CD8-positive, alpha-beta memory T cell (primary cell): ENCODE results near the gene NDUFV2. TPM values are rescaled to one million over a fixed set of nuclear protein-coding genes. Genes with fewer than 3 reads are reported as not detected.
"Not testable (repeated sequence)": the region's sequence is repeated elsewhere in the genome, so short reads cannot be mapped to it uniquely, and the experiment has no call there.

Source experiments
- CTCF ChIA-PET: fragments of 350-600 bp; sonication (Branson Sonifier 250); formaldehyde crosslinking; loops from one replicate; lab custom pipeline; 2021; ENCODE audit warnings: antibody characterized with exemption; lab: Charles Lee
- POLR2A ChIA-PET: fragments of 350-600 bp; sonication (Branson Sonifier 250); formaldehyde crosslinking; loops from one replicate; lab custom pipeline; 2021; ENCODE audit warnings: antibody characterized with exemption; lab: Charles Lee
- DNase-seq, 5 donors: peaks; one replicate each; pipeline versions ENCODE4 v3.0.0 to v3.0.0-alpha.2; 2020 to 2022; ENCODE audit warnings: mixed read lengths in 1 of 5
- H3K27ac ChIP-seq: one replicate; pipeline ENCODE4 v1.7.0; 2013; ENCODE audit warnings: low read depth, mild to moderate bottlenecking, low read length, moderate library complexity
- H3K27me3 ChIP-seq: 2 replicates; pipeline ENCODE4 v1.7.0; 2013; ENCODE audit warnings: low read length, mild to moderate bottlenecking; ENCODE audit not compliant: insufficient read depth, poor library complexity, severe bottlenecking
- H3K36me3 ChIP-seq: 2 replicates; pipeline ENCODE4 v1.7.0; 2013; ENCODE audit warnings: mild to moderate bottlenecking, low read length, moderate library complexity; ENCODE audit not compliant: insufficient read depth
- H3K4me1 ChIP-seq: 2 replicates; pipeline ENCODE4 v1.7.0; 2013; ENCODE audit warnings: mild to moderate bottlenecking, low read length, moderate library complexity; ENCODE audit not compliant: insufficient read depth
- H3K4me3 ChIP-seq: 2 replicates; pipeline ENCODE4 v1.7.0; 2013; ENCODE audit warnings: mild to moderate bottlenecking, low read length
- H3K9me3 ChIP-seq: 2 replicates; pipeline ENCODE4 v1.7.0; 2013; ENCODE audit warnings: mild to moderate bottlenecking, low read length
- H3K27ac Mint-ChIP-seq, 8 donors: one replicate each; pipeline ENCODE4 v1.8.0; 2020 to 2021; ENCODE audit warnings: mixed read lengths in 8 of 8, mild to moderate bottlenecking in 6 of 8, inconsistent platforms in 3 of 8, moderate library complexity in 3 of 8
- H3K27me3 Mint-ChIP-seq, 2 donors: one replicate each; pipeline ENCODE4 v1.8.0; 2020 to 2021; ENCODE audit warnings: mixed read lengths in 2 of 2, mild to moderate bottlenecking in 1 of 2, moderate library complexity in 1 of 2
- H3K36me3 Mint-ChIP-seq, 3 donors: one replicate each; pipeline ENCODE4 v1.8.0; 2020 to 2021; ENCODE audit warnings: mixed read lengths in 3 of 3, inconsistent platforms in 1 of 3, mild to moderate bottlenecking in 1 of 3
- H3K4me1 Mint-ChIP-seq, 3 donors: one replicate each; pipeline ENCODE4 v1.8.0; 2020 to 2021; ENCODE audit warnings: mixed read lengths in 3 of 3, inconsistent platforms in 1 of 3, mild to moderate bottlenecking in 1 of 3
- H3K4me3 Mint-ChIP-seq, 7 donors: one replicate each; pipeline ENCODE4 v1.8.0; 2020 to 2021; ENCODE audit warnings: mixed read lengths in 7 of 7, mild to moderate bottlenecking in 6 of 7, moderate library complexity in 4 of 7, inconsistent platforms in 2 of 7
- H3K9me3 Mint-ChIP-seq, 5 donors: one replicate each; pipeline ENCODE4 v1.8.0; 2020 to 2022; ENCODE audit warnings: mixed read lengths in 5 of 5, mild to moderate bottlenecking in 3 of 5, moderate library complexity in 2 of 5, inconsistent platforms in 1 of 5
- polyA plus RNA-seq: library from polyadenylated mRNA; unstranded; fragments of 300-500 nt; fragmentation: Illumina TruSeq; gene quantifications from one replicate; pipeline ENCODE4 v1.2.3, GENCODE V29; 2021
- total RNA-seq, 2 experiments: library from RNA; stranded (reverse); gene quantifications; one replicate each; pipeline ENCODE4 v1.2.3, GENCODE V29; 2021

The NDUFV2 gene
- total and polyA plus RNA-seq, 3 experiments from 2014 or later = 187 to 331 (median 324) TPM

GRCh38 chr18:9081940-9082339 is 20.6 kb upstream of the NDUFV2 start:
- Mint-ChIP-seq H3K27me3 (no peaks in the 10 kb centered on the region), H3K4me3 (no peak overlapping the region), H3K27ac (peak overlapping the region in 2 of 8 donors; percentile 29 to 65), H3K9me3 (no peaks in the 10 kb centered on the region), H3K4me1 (peaks cover 19 to 27% (median 21%) of the 10 kb centered on the region in 3 donors), H3K36me3 (no peaks in the 10 kb centered on the region)
- no peak overlapping the region for H3K27ac ChIP-seq
- H3K27me3 ChIP-seq = no peaks in the 10 kb centered on the region
- CTCF ChIA-PET = interaction anchor here (1.1 to 1.7 kb wide), 4 partner anchors 8 to 58 kb away, joined by 3 to 10 read pairs (median 4); no protein-coding TSS in a partner anchor
- H3K4me3 ChIP-seq = no peak overlapping the region
- H3K36me3 ChIP-seq = no peaks in the 10 kb centered on the region
- peaks cover 23% of the 10 kb centered on the region for H3K4me1 ChIP-seq
- no peaks in the 10 kb centered on the region for H3K9me3 ChIP-seq
- DNase-seq = no peak
- POLR2A ChIA-PET = interaction anchor here (1.4 to 1.8 kb wide), 2 partner anchors 21 to 55 kb away, joined by 8 read pairs; partner anchors contain the start of genes ANKRD12 and NDUFV2

- POLR2A ChIA-PET = interaction anchor here (1.4 to 1.8 kb wide), 2 partner anchors 20 to 54 kb away, joined by 8 read pairs; partner anchors contain the start of genes ANKRD12 and NDUFV2
- Mint-ChIP-seq H3K4me1 (peaks cover 19 to 27% (median 21%) of the 10 kb centered on the region in 3 donors), H3K36me3 (no peaks in the 10 kb centered on the region), H3K4me3 (peak overlapping the region; percentile 34 to 70 (median 65)), H3K27me3 (no peaks in the 10 kb centered on the region), H3K27ac (peak overlapping the region; percentile 78 to 97 (median 90)), H3K9me3 (no peaks in the 10 kb centered on the region)
- Histone ChIP-seq H3K4me3 (peak overlapping the region; percentile 5), H3K4me1 (peaks cover 23% of the 10 kb centered on the region), H3K27ac (no peak overlapping the region), H3K36me3 (no peaks in the 10 kb centered on the region), H3K27me3 (no peaks in the 10 kb centered on the region), H3K9me3 (no peaks in the 10 kb centered on the region)
- CTCF ChIA-PET = interaction anchor here (0.6 to 1.7 kb wide), 7 partner anchors 9 to 103 kb away, joined by 3 to 10 read pairs (median 3); no protein-coding TSS in a partner anchor
- DNase-seq = peak in 4 of 5 donors; percentile 11 to 49 (median 26)
These were observed 19.6 kb upstream of the NDUFV2 start for GRCh38 chr18:9082711-9083510.

GRCh38 chr18:9086015-9086414 is 16.5 kb upstream of the NDUFV2 start:
- POLR2A ChIA-PET = no interaction called here
- no peak overlapping the region for H3K4me3 Mint-ChIP-seq
- no peaks in the 10 kb centered on the region for H3K36me3 ChIP-seq
- H3K4me3 ChIP-seq = no peak overlapping the region
- H3K27ac ChIP-seq = no peak overlapping the region
- H3K27me3 Mint-ChIP-seq = no peaks in the 10 kb centered on the region
- peak overlapping the region in 5 of 8 donors; percentile 50 to 80 (median 61) for H3K27ac Mint-ChIP-seq
- CTCF ChIA-PET = no interaction called here
- H3K4me1 ChIP-seq = peaks cover 37% of the 10 kb centered on the region
- H3K4me1 Mint-ChIP-seq = peaks cover 30 to 38% (median 31%) of the 10 kb centered on the region in 3 donors
- no peaks in the 10 kb centered on the region for H3K27me3 ChIP-seq
- H3K36me3 Mint-ChIP-seq = no peaks in the 10 kb centered on the region
- no peaks in the 10 kb centered on the region for H3K9me3 ChIP-seq
- H3K9me3 Mint-ChIP-seq = no peaks in the 10 kb centered on the region
- DNase-seq = no peak

- no peaks in the 10 kb centered on the region for H3K36me3 ChIP-seq
- no peak for DNase-seq
- Mint-ChIP-seq H3K9me3 (no peaks in the 10 kb centered on the region), H3K4me1 (peaks cover 34 to 44% (median 37%) of the 10 kb centered on the region in 3 donors), H3K36me3 (no peaks in the 10 kb centered on the region), H3K27ac (peak overlapping the region in 1 of 8 donors; percentile 92), H3K27me3 (no peaks in the 10 kb centered on the region), H3K4me3 (no peak overlapping the region)
- no peaks in the 10 kb centered on the region for H3K27me3 ChIP-seq
- POLR2A ChIA-PET = no interaction called here
- peaks cover 43% of the 10 kb centered on the region for H3K4me1 ChIP-seq
- CTCF ChIA-PET = no interaction called here
- H3K4me3 ChIP-seq = no peak overlapping the region
- H3K9me3 ChIP-seq = no peaks in the 10 kb centered on the region
- no peak overlapping the region for H3K27ac ChIP-seq
These were observed 15.9 kb upstream of the NDUFV2 start for GRCh38 chr18:9086624-9087023.

- Histone ChIP-seq H3K4me3 (no peak overlapping the region), H3K4me1 (peaks cover 48% of the 10 kb centered on the region), H3K36me3 (no peaks in the 10 kb centered on the region), H3K27ac (no peak overlapping the region), H3K27me3 (no peaks in the 10 kb centered on the region), H3K9me3 (no peaks in the 10 kb centered on the region)
- no peak for DNase-seq
- no peaks in the 10 kb centered on the region for H3K27me3 Mint-ChIP-seq
- peak overlapping the region in 2 of 8 donors; percentile 37 to 92 for H3K27ac Mint-ChIP-seq
- H3K36me3 Mint-ChIP-seq = no peaks in the 10 kb centered on the region
- peaks cover 34 to 42% (median 36%) of the 10 kb centered on the region in 3 donors for H3K4me1 Mint-ChIP-seq
- H3K9me3 Mint-ChIP-seq = no peaks in the 10 kb centered on the region
- CTCF ChIA-PET = interaction anchor here (1.4 kb wide), 1 partner anchor 429 kb away, joined by 3 read pairs; no protein-coding TSS in a partner anchor
- peak overlapping the region in 1 of 7 donors; percentile 49 for H3K4me3 Mint-ChIP-seq
- POLR2A ChIA-PET = no interaction called here
These were observed 15.4 kb upstream of the NDUFV2 start for GRCh38 chr18:9087144-9087543.

GRCh38 chr18:9088252-9088651 is 14.2 kb upstream of the NDUFV2 start:
- DNase-seq = no peak
- no peaks in the 10 kb centered on the region for H3K9me3 ChIP-seq
- no peak overlapping the region for H3K27ac ChIP-seq
- no peaks in the 10 kb centered on the region for H3K36me3 Mint-ChIP-seq
- peak overlapping the region in 6 of 8 donors; percentile 3 to 60 (median 14) for H3K27ac Mint-ChIP-seq
- POLR2A ChIA-PET = no interaction called here
- no peaks in the 10 kb centered on the region for H3K27me3 Mint-ChIP-seq
- H3K4me1 Mint-ChIP-seq = peaks cover 24 to 34% (median 31%) of the 10 kb centered on the region in 3 donors
- no peaks in the 10 kb centered on the region for H3K36me3 ChIP-seq
- H3K4me1 ChIP-seq = peaks cover 45% of the 10 kb centered on the region
- no peak overlapping the region for H3K4me3 Mint-ChIP-seq
- CTCF ChIA-PET = interaction anchor here (1.4 kb wide), 1 partner anchor 428 kb away, joined by 3 read pairs; no protein-coding TSS in a partner anchor
- no peak overlapping the region for H3K4me3 ChIP-seq
- H3K27me3 ChIP-seq = no peaks in the 10 kb centered on the region
- H3K9me3 Mint-ChIP-seq = no peaks in the 10 kb centered on the region

GRCh38 chr18:9088727-9089126 is 13.8 kb upstream of the NDUFV2 start:
- H3K36me3 ChIP-seq, H3K36me3 Mint-ChIP-seq, H3K9me3 ChIP-seq, POLR2A ChIA-PET, H3K9me3 Mint-ChIP-seq, H3K27me3 Mint-ChIP-seq, H3K4me3 Mint-ChIP-seq, DNase-seq, H3K4me3 ChIP-seq, H3K27me3 ChIP-seq, H3K27ac ChIP-seq: not testable (repeated sequence)
- H3K4me1 ChIP-seq = peaks cover 40% of the 10 kb centered on the region
- CTCF ChIA-PET = interaction anchor here (1.4 kb wide), 1 partner anchor 428 kb away, joined by 3 read pairs; no protein-coding TSS in a partner anchor
- peaks cover 19 to 31% (median 31%) of the 10 kb centered on the region in 3 donors for H3K4me1 Mint-ChIP-seq
- H3K27ac Mint-ChIP-seq = peak overlapping the region in 5 of 8 donors; percentile 9 to 81 (median 29)
